ENCODE measurements around the gene ANKIB1.
"Not testable (repeated sequence)": the region's sequence is repeated elsewhere in the genome, so short reads cannot be mapped to it uniquely, and the experiment has no call there.

Gene ANKIB1

DNA sequence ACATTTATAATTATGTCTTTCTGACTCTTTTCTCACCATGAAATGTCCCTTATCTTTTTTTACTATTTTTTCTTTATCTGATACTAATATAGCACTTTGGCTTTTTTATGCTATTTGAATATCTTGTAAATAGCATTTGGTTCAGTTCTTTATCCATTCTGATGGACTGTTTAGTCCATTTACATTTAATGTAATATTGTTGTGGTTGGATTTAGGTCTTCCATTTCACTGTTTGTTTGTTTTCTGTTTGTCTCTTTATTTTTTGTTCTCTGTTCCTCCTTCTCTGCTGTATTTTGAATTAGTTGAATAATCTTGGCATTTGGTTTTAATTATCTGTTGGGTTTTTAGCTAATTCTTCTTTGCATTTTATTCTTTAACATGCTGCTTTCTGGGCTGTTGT lies 89.8 kb downstream of the ANKIB1 start:
- DNase-seq: no peak

- DNase-seq: no peak
Measured at GRCh38 chr7:92336662-92337340, 91.0 kb downstream of the ANKIB1 start.

GRCh38 chr7:92340016-92340415 lies 94.2 kb downstream of the ANKIB1 start:
- no peak for DNase-seq

GRCh38 chr7:92343714-92344113 lies 97.9 kb downstream of the ANKIB1 start:
- no peak for DNase-seq

DNA sequence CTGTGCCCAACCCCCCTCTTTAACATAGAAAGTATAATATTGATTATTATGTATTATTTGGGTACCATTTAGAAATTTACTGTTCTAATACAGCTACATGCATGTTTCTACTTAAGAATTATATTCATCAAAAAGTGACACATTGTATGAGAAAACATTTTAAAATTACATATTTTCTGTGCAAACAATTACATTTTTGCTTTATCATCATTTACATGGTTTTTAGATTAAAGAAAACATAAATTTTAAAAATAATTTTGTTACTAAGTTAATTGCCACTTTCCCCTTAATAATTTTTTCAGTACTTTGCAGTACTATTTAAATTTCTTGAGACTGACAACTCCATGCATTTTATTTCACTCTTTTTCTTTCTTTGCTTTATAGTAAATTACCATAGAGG lies 106.2 kb downstream of the ANKIB1 start:
- no peak for DNase-seq

- DNase-seq: no peak
Measured at GRCh38 chr7:92354214-92354613, 108.4 kb downstream of the ANKIB1 start.

- no peak for DNase-seq
Measured at GRCh38 chr7:92356406-92356805, 110.6 kb downstream of the ANKIB1 start.

DNA sequence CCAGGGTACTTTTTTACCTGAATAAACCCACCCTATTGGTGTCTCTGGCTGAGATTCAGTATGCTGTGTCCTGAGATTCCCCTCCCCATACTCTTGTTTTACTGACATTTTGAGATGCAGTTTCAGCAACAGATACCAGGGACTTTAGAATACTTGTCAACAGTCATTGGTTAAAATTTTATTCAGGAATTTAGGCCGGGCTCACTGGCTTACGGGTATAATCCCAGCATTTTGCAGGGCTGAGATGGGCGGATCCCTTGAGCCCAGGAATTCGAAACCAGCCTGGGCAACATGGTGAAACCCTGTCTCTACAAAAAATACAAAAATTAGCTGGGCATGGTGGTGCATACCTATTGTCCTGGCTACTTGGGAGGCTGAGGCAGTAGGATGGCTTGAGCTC lies 111.5 kb downstream of the ANKIB1 start:
- DNase-seq: no peak

- DNase-seq: not testable (repeated sequence)
Measured at GRCh38 chr7:92359179-92359578, 113.4 kb downstream of the ANKIB1 start.

DNA sequence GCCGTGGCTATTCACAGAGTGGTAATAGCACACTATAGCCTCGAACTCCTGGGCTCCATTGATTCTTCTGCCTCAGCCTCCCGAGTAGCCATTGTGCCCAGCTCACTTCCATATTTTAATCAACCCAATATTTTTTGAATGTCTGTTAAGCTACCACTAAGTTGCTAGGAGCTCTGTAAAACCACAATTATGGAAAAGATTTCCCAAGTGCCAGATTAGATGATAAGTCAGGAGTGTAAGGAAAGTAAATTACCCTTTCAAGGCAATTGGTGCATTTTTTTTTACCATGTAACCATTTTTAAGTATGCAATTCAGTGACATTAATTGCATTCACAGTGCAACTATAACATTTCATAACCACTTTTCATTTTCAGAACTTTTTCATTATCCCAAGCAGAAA lies 114.0 kb downstream of the ANKIB1 start:
- DNase-seq: no peak

DNA sequence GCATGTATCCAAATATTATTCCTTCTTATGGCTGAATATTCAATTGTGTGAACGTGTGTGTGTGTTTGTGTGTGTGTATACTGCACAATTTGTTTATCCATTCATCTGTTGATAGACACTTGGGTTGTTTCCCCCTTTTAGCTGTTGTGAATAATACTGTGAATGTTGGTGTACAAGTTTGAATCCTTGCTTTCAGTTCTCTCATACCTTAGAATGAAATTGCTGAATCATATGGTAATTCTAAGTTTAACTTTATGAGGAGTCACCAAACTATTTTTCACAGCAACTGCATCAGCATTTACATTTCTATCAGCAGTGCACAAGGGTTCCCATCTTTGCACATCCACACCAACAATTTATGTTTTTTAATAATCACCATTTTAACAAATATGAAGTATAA lies 114.6 kb downstream of the ANKIB1 start:
- peak; percentile 32 for DNase-seq

GRCh38 chr7:92362131-92362530 lies 116.4 kb downstream of the ANKIB1 start:
- no peak for DNase-seq

- DNase-seq: no peak
Measured at GRCh38 chr7:92366730-92367129, 121.0 kb downstream of the ANKIB1 start.

DNA sequence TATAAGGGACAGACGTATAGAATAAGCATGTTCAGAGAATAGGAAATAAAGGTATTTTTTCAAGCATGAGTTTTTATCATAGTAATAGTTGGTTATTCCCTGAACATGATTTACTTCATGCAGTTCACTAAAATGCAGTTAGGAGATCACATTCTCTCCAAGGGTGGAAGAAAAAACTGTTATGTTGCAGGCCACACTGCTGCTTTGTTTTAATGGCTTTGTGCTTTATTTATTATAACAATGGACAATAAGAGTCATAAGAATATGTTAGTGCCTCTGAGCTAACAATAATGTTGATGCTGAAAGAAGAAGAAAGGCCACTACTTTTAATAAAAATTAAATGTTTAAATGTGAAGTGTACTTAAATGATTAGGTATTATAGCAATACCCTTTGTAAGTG lies 123.0 kb downstream of the ANKIB1 start:
- no peak for DNase-seq

GRCh38 chr7:92375013-92375412 lies 129.2 kb downstream of the ANKIB1 start:
- no peak for DNase-seq

DNA sequence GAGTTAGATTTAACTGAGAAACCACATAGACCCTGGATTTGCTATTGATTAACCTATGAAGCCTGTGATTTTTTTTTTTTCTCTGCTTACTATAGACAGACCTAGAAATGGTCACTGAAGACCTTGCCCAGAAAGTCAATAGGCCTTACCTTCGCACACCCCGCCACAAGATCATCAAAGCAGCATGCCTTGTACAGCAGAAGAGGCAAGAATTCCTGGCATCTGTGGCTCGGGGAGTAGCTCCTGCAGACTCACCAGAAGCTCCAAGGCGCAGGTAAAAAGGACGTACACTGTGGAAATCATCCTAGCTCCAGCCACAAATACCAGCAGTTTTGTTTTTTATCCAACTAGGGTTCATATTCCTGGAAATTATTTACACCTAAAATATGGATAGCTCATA lies 145.3 kb downstream of the ANKIB1 start:
- DNase-seq: no peak

DNA sequence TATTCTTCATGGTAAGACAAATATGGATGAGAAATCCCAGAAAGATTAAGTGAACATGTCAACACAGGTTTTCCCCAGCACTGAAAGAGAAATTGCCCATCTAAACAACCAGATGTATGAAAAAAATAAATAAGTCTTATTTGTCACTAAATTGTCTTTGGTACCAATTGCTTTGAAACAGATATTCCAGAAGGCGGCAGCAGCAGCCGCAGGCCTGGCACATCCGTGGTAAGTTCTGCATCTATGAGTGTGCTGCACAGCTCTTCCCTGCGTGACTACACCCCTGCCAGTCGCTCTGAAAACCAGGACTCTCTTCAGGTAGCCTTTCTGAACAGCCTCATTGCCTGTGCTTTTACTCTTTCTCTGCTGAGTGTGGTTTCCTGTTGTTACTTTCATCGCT lies 151.8 kb downstream of the ANKIB1 start:
- no peak for DNase-seq

GRCh38 chr7:92400013-92400412 lies 154.2 kb downstream of the ANKIB1 start:
- DNase-seq: no peak

GRCh38 chr7:92402920-92403759 lies 157.4 kb downstream of the ANKIB1 start:
- DNase-seq: no peak

DNA sequence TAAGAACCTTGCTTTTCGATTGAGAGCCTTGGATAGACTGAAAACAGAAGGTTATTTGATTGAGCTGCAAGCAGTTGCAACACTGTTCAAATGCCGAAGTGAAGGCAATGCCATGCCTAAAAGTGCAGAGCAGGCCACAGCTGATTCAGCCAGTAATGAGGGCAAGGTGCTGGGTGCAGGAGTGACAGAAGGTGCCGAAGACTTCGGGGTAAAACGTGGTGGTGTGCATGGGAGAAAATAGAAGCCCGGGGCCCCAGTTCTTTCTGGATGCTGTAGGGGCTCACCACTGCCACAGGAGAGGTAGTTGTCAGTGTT lies 157.9 kb downstream of the ANKIB1 start:
- no peak for DNase-seq

DNA sequence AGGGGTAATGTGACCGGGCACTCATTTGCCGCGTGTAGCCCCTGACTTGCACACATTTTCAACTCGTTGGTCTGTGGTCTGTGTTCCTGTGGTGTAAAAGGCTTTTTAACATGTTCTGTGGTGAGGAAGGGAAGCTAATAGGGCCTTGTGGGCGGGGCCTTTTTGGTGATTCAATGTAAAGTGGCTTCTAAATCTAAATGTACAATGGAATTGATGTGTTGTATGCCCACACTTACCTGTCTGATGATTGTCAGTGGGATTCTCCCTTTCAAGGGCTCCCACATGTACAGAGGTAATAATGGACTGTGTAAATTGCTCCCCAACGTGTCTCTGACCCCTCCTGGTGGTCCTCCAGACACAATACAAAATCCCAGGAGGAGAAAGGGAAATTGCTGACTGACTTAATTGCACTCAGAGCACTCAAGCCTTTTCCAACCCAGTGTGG lies 158.4 kb downstream of the ANKIB1 start:
- DNase-seq: no peak

- no peak for DNase-seq
Measured at GRCh38 chr7:92409357-92409756, 163.6 kb downstream of the ANKIB1 start.

- not testable (repeated sequence) for DNase-seq
Measured at GRCh38 chr7:92410162-92410561, 164.4 kb downstream of the ANKIB1 start.

DNA sequence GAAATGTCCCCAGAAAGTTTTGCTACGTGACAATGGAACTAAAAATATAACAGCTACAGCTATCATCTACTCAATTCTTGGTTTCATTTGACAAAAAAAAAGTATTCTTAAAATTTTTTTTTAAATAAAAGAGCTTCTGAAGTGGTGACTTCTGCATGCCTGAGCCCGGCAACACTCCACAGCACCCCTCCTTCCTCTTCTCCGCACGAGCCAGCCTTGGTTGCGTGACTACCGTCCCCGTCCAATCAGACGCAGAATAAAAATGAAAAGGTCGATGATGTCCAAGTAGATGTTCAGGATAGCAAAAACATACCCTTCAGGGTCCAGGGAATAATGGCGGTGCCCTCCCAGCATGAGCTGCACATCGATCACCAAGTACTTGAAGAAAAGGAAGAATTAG lies 167.0 kb downstream of the ANKIB1 start:
- no peak for DNase-seq

DNA sequence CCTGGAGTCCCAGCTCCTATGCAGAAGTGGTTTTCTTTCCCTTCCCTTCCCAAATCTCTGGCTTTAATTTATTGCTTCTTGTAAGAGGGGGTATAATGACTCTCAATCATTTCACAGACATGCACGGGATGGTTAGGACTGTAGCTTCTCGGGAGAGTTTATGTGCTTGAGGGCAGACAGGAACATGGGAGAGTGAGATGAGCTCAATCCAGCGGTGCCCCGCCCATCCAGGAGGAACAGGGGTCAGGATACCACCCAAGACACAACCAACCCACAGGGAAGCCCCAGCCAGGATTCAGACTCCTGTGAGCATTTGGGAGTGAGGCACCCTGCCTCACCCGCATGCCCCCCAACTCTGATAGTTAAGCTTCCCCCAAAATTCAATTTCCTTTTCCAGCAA lies 167.8 kb downstream of the ANKIB1 start:
- no peak for DNase-seq

Measured in RPMI8226 (cell line).